GM21515 (cell line): Measurements from ENCODE around the gene ERH.

Experiments
- ATAC-seq: cut with Tn5 transposase; IDR thresholded peaks from one replicate; pipeline ENCODE4 v1.9.1; 2021; ENCODE audit not compliant: unreplicated experiment

ERH gene

DNA sequence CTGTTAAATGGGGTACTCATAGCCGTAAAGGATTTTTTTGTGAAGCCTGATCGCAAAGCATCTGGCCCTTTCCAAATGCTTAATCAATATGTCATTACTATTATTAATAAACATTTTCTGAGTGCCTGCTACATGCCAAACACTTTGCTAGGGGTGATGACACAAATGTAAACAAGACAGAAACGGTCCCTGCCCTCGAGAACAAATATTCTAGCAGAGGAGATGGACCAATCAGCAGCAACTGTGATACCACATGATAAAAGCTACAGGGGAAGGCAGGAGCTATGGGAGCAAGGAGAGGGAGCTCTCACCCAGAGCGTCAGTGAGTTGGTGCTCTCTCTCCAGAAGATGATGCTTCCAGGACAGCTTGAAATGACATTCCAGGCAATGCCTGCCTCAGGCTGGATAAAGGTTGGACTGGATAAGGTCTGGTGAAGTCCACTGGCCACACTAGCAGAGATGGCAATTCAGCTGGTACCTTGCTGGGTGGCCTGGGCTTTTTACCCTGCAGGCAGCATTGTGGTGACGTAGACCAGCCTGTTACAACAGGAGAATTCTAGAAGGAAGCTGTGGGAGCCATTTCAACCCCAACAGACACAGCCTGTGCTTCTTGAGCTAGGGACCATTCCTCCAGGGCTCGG, 41.1 kb downstream of the ERH start:
- ATAC-seq: no peak

DNA sequence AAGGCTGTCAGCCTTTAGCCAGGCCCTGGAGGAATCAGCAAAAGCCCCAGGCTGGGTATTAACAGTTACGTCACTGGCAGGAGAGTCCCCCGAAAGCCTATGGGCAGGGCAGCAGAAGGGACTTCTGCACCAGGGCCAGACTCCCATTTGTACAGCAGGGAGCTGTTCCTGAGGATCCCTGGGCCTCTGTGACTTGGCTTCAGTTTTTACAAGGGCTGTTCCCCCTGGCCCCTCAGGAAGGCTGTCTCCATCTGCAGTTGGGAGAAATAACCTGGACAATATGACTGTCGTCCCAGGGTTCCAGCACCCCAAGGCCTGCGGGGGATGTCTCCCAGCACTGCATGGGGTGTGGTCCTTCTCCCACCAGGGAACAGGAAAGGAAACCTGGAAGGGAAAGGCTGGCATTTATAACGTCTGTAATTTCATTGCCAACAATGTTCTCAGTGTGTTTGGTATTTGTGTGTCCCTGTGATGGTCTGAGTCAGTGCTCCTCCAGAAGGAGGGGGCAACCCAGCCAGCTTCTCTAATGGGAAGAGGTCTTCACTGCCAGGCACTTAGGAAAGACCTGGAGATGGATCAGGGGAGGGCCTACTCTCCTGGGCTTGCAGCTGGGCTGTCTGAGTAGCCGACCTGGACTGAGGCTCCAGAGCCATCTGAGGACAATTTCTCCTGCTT, 42.4 kb downstream of the ERH start:
- ATAC-seq: no peak

DNA sequence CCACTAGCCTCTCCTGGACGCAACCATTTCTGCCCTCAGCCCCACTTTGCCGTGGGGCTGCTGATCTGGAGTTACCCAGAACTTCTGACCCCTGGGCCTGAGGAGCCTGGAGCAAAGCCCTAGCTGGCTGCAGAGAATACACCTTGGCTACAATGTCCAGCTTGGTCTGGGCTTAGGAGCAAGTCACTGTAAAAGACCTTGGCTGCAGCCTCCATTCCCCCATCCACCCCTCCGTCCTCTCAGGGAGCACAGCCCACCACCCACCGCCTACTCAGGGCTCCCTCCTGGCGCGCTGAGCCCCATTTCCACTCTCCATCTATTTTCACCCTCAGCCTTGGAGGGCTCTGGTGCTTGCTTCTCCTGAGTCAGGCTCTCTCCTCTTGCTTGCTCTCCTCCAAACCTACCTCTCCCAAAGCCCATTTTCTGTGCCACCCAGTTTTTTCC, 42.9 kb downstream of the ERH start:
- ATAC-seq: no peak

DNA sequence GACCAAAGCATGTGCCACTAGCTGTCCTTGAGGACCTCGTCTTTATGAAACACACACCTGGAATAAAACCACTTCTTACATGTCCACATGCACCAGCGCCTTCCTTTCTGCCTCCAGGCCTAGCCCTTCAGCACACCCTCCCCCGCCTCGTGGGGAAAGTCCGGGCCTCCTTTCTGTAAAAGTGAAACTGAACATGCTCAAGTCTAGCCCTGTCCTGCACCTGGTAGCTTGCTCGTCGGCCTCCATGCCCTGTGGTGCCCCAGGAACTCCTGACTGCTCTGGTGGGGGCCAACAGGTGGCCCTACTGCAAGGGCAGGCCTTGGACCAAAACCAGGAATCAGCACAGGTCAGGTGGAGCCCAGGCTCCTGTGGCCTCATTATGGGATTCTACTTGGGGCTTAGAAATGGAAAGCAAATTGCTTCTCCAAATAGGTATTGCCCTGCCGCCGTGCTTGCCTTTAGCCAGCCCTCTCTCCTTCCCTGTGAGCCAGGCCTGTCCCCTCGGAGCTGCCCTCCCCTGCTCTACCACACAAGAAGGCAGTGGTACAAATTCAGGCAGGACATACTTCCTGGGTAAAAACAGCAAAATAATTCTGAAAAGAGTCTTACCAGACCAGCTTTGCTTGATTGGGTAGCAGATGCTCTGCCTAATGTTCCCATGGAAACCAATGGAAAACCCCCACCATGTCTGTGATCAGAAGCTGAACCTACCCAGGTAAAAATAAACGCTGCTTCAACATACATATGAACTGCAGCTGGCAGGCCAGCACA, 43.5 kb downstream of the ERH start:
- peak; percentile 87 for ATAC-seq

DNA sequence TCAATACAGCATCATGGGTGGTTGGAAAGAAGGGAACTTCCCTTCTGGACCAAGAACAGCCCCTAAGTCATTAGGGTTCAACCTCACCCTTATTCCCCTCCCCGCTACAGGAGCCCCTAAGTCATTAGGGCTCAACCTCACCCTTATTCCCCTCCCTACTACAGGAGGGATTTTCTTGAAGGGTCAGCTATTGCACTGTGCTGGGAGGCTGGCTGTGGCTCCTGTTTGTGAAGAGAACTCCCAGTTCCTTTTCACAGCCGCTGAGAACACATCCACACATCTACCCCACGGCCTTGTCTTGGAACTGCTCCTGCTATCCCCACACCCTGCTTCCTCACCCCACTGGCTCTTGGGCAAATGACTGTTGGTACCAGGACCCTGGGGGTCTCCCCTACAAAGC, 44.9 kb downstream of the ERH start:
- ATAC-seq: no peak

DNA sequence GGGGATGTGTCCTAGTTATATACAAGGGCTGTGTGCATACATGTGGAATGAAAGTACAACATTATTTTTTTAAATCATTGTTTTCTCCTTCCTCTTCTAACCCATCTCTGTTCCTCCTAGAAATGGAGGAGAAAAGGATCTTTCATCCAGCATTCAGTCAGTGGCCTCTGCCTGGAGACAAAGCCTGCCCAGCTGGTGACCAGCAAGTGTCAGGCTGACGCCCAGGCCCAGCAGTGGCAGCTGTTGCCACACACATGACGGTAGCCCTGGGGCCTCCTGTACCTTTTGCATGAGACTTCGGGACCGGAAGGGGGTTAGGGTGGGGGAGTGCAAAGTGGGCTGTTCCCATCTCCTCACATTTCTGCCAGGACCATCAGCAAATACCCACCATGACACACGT, 46.2 kb downstream of the ERH start:
- no peak for ATAC-seq

DNA sequence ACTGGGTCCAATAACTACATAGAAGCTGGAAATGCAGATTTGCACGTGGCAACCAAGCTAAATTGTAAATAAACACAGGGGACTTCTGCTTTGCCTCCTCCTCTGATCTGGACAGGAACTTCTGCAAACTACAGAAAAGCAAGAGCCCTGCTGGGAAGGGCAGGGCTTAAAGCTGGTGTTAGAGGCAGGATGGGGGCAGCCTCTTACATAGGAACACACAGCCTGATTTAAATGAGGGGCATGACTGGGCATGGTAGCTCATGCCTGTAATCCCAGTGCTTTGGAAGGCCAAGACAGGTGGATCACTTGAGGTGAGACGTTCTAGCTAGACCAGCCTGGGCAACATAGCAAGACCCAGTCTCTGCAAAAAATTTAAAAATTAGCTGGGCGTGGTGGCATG, 46.7 kb downstream of the ERH start:
- ATAC-seq: no peak

DNA sequence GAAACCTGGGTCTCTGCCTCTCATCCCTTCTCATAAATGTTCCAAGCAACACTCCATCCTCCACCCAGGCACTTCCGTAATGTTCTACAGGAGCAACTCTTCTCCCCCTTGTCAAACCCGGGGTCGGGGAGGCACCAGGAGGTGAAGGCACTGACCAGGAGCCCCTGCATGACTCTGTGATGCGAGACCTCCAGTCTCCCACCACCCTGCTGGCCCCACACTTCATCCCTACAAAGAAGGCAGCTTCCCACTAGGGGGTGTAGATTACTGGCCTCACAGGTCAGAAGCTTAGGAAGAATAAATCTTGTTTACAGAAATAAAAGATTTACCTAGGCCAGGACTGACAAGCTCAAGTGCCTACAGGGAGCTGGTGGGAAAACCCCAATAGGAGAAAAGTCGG, 47.2 kb downstream of the ERH start:
- no peak for ATAC-seq

DNA sequence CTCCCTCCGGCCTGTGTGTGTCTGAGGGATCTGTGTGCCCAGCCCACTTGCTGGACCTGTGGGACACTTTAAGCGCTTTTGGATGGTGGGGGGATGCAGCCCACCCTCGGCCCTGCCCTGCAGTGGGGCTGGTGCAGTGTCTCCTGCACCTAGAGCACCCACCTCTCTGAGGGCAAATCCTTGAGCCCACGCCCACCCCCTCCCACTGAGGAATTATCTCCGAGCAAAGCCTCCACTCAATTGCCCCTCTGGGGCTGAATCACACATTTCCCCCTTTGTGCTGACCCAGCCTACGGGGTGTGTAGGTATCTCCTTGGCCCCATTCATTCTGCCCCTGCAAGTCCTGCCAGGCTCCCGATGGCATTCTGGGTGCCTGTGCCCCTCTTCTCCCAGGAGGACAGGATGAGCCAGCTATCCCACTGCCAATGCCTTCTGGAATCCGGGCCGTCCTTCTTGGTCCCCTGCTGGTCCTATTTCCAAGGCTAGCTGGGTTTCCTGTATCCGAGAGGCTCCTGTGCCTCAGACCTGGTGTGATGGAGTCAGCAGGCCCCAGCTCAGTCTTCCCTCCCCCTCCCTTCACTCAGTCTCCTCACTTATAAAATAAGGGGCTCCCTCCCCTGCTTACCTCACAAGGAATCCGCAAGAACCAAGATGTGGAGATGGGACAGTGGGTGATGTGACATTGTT, 48.9 kb downstream of the ERH start:
- ATAC-seq: no peak

DNA sequence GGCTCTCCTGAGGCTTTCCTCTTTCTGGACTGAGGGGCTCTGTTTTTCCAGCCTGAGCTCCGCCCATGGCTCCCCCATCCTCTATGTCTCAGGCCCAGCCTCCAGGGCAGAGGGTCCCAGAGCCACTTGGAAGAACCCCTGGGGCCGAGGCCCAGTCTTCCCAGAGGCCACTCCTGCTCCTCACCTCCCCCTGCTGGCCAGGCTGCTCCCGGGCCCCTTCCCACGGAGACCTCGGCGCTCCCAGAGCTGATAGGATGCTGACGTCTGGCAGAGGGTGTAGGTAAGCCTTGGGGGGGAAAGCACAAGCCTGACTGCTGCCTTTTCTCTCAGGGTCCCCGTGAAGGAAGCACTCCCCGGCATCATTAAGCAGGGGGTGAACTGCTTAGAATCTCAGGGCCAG, 51.4 kb downstream of the ERH start:
- no peak for ATAC-seq

DNA sequence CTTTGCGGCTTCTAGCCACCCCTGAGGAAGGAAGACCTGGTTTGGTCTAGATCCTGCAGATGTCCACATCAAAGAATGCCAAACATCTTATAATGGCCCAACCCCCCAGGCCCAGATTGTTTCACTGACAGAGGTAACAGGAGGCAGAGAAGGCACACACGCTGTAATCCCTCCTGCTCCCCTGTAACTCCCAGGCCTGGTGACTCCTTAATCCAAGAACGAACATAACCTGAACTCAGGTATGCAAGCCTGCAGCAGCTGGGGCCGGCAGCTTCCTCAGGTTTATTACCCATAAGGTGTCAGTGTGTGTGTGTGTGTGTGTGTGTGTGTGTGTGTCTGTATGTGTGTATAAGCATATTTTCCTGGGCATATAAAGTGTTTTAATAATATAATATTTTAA, 52.7 kb downstream of the ERH start:
- no peak for ATAC-seq

DNA sequence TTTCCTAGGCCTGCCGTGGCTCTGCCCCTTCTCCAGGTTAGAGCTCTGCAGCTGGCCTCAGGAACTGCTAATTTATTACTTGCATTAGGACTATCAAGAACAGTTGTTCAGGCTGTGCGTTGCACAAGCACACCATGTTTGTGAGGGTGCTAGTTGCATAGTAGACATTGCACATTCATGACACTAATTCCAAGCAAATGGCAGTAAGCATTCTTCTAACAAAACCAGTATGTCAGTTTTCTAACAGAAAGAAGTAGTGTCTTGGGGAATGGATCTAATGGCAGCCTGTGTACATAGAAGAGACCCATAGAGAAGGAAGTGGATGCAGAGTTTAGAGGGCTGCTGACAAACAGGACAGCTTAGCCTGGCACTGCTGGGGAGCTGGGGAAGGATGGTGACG, 53.9 kb downstream of the ERH start:
- ATAC-seq: no peak

DNA sequence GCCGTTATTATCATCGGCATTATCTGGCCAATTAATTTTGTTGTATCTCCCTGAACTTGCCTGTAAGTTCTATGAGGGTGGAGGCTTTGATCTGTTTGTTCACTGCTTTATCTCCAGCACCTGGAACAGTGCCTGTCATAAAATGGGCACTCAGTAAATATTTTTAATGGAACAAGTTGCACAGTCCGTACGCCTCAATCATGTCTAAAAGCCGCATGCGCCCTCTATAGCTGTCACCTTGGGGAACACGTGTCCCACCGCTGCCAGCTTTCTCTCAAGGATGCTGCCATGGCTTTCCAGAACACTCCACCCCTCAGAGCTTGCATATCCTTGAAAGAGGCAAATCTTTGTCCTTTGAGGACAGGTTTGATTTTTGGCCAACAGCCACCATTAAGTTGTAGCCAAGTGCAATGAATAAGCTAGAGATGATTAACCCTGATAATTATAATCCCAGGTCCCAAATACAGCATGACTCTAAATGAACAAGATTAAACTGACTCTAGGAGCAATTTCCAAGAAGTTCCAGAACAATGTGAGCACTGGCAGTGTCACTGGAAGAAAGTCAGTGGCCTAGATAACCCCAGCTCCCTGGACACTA, 55.1 kb downstream of the ERH start:
- ATAC-seq: no peak

DNA sequence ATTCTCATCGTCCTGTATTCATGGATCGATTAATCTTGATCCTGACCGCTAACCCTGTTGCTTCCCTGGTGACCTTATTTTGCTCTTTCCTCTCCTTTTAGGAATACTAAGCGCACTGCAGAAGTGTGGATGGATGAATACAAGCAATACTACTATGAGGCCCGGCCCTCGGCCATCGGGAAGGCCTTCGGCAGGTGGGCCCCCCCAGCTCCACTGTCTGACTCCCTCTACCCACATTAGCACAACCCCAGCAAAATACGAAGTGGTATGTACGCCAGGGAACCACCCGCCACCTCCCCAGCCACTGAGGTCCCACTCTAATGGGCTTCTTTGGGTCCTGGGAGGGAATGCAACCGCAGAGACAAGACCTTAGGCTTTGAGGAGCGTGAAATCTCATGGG, 58.7 kb downstream of the ERH start:
- ATAC-seq: no peak

DNA sequence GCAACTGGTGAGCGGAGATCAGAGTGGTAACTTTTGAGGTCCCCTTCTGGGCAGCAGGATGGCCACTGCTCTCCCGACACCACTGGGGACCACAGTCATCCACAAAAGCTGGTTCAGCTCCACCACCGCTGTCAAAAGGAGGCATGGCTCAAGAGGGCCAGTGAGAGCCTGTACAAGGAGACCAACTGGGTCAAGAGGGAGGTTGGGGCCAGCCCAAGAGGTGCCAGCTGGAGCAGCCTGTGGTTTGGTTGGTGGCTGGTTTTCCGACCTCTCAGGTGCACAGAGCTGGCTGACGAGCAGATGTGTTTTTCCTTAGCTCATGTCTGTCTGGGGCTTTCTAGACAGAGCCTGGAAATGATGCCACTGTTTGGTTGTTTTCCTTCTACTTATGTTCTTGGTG, 60.1 kb downstream of the ERH start:
- no peak for ATAC-seq

DNA sequence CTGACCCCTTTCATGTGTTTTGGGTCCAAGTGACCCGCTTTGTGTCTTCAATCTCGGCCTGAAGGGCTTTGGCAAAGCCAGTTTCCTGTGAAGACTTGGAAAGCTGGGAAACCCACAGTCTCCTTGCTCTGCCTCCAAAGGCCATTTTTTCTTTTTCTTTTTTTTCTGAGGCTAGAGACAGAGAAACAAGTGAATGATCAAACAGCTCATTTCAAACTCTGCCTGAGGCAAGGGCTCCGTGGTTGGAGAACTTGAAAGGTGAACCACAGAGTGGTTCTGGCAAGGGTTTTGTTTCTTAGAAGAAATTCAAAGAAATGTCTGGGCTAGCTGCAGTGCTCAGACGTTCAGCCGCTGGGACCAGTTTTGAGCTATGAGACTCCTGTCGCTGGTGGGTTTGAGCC, 62.7 kb downstream of the ERH start:
- no peak for ATAC-seq

DNA sequence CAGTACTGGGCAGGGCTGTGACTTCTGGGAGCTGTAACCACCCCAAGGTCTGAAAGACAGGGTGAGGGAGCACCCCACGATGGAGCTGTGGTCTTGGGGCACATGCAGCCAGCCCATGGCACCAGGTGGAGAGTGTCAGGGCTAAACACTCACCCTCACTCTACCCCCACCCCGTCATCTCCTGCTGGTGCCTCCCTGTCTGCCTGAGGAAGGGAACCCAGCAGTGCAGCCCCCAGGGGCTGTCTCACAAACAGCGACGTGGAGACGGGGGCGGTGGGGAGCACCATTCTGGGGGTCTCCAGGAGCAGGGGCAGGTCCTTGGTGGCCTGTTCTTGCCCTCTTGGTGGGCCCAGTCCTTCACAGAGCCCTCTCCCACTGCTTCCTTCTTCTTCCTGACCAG, 63.5 kb downstream of the ERH start:
- no peak for ATAC-seq

DNA sequence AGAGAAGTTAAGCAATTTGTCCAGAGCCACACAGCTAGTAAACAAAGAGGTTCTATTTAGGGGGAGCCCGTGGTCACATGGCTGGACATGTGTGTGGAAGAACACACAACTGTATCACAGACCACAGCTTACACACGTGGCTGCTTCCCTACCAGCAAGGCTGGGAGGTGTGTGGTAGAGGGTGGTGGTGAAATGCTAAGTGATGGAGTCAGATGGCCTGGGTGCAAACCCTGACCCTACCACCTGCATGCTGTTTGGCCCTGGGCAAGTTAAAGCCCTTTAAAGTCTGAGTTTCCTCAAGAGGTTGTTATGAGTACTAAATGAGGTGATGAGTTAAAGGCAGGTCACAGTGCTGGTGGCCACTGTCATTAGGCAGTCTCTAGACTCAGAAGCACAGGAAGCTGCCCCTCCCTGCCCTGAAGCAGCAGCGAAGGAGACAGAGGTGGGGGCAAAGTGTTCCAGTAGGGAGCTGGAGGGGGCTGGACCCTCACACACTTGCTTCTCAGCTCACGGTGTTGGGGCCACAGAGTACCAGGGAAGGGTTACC, 64.2 kb downstream of the ERH start:
- ATAC-seq: no peak

DNA sequence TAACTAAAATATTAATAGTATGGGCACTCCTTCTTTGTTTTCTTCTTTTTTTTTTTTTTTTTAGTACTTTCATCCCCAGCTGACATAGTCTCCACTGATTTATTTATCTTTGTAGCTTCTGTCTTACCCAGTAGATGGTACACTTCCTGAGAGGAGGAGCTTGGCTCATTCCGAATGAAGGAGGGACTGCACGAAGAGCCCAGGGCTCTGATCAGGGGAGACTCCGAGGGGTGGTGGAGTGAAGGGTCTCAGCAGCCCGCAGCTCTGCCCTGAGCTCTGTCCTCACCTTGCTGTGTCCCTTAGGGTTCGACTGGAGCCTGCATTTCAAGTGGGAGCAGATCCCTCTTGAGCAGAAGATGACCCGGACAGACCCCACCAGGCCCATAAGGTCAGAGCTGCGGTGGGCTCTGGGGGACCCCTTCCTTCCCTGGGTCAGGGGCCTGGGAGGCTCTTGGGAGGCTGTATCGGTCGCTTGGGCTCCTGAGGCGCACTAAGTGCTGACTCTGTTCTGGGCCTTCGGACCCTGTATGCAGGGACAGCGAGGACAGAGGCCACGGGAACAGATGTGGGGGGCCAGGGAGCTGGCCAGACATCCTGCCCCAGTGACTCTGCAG, 65.2 kb downstream of the ERH start:
- no peak for ATAC-seq

DNA sequence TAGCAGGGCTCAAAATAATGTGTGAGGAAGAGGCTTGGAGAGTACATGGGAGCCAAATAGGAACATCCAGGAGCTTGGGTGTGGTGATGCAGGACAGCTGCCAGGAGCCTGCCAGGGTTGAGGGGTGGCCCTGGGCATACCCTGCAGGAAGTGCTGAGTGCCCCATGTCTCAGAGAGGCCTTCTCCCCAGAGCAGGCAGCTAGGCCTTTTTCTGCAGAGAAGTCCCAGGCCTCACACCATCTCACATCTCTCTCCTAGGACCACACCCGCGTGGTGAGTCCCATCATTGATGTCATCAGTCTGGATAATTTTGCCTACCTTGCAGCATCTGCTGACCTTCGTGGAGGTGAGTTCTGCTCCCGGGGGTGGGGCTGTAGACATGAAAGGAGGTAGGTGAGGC, 66.9 kb downstream of the ERH start:
- no peak for ATAC-seq
